WTC11 (cell line): ENCODE data around the gene CACNA1C. TPM values are rescaled to one million over a fixed set of nuclear protein-coding genes. Genes with fewer than 3 reads are reported as not detected.

Experiments
- ATAC-seq: fragments of 200-7000 bp; cut with Tn5 transposase; 2 replicates; pipeline ENCODE4 v1.10.0; 2021; ENCODE audit warnings: mild to moderate bottlenecking, moderate library complexity
- CTCF ChIA-PET: fragments of 300-600 bp; sonication (Branson Sonifier 250); formaldehyde crosslinking; loops from one replicate; lab custom pipeline; 2021; ENCODE audit warnings: antibody characterized with exemption; lab: Charles Lee
- POLR2A ChIA-PET: fragments of 350-600 bp; sonication (Branson Sonifier 250); formaldehyde crosslinking; loops from one replicate; lab custom pipeline; 2021; ENCODE audit warnings: antibody characterized with exemption; lab: Charles Lee
- DNase-seq: peaks from one replicate; pipeline ENCODE4 v3.0.0; 2021; ENCODE audit warnings: low spot score
- H3K27ac Mint-ChIP-seq: 2 replicates; pipeline ENCODE4 v1.8.0; 2021; ENCODE audit warnings: mixed read lengths
- H3K27me3 Mint-ChIP-seq: 2 replicates; pipeline ENCODE4 v1.8.0; 2021; ENCODE audit warnings: low read depth, mild to moderate bottlenecking, moderate library complexity, mixed read lengths
- H3K36me3 Mint-ChIP-seq: 2 replicates; pipeline ENCODE4 v1.8.0; 2021; ENCODE audit warnings: mixed read lengths
- H3K4me1 Mint-ChIP-seq: 2 replicates; pipeline ENCODE4 v1.8.0; 2022; ENCODE audit warnings: mixed read lengths
- H3K4me3 Mint-ChIP-seq: 2 replicates; pipeline ENCODE4 v1.8.0; 2021; ENCODE audit warnings: mild to moderate bottlenecking, moderate library complexity, mixed read lengths
- H3K9me3 Mint-ChIP-seq: 2 replicates; pipeline ENCODE4 v1.8.0; 2021; ENCODE audit warnings: mixed read lengths
- ETV6 ChIP-seq: sonication (generic); formaldehyde crosslinking; IDR thresholded peaks from 2 replicates; pipeline ENCODE4 v1.8.1; 2022; ENCODE audit warnings: mild to moderate bottlenecking, missing genetic modification reagents
- FOXJ3 ChIP-seq: sonication (generic); formaldehyde crosslinking; IDR thresholded peaks from 2 replicates; pipeline ENCODE4 v1.9.0; 2021; ENCODE audit warnings: missing genetic modification reagents, mild to moderate bottlenecking, borderline replicate concordance
- FOXK1 ChIP-seq: sonication (generic); formaldehyde crosslinking; IDR thresholded peaks from 2 replicates; pipeline ENCODE4 v1.8.0; 2022; ENCODE audit warnings: mild to moderate bottlenecking, moderate library complexity, missing genetic modification reagents
- PRRX2 ChIP-seq: fragments of 250-450 bp; sonication (Bioruptor Pico); IDR thresholded peaks from 2 replicates; pipeline ENCODE4 v1.8.0; 2021; ENCODE audit warnings: mild to moderate bottlenecking
- RORB ChIP-seq: fragments of 250-450 bp; sonication (Bioruptor Pico); IDR thresholded peaks from 2 replicates; pipeline ENCODE4 v1.9.0; 2021; ENCODE audit warnings: mild to moderate bottlenecking
- SP1 ChIP-seq: sonication (generic); formaldehyde crosslinking; conservative IDR thresholded peaks from 2 replicates; pipeline ENCODE4 v1.8.1; 2022; ENCODE audit warnings: missing genetic modification reagents
- ZNF671 ChIP-seq: fragments of 250-450 bp; sonication (Bioruptor Pico); IDR thresholded peaks from 2 replicates; pipeline ENCODE4 v1.8.0; 2021; ENCODE audit warnings: mild to moderate bottlenecking
- total RNA-seq: library from RNA; stranded (reverse); gene quantifications from 3 replicates; pipeline ENCODE4 v1.2.3, GENCODE V29; 2021
- TF ChIP-seq, protein P1 (sequence below): sonication (generic); formaldehyde crosslinking; IDR thresholded peaks from 2 replicates; pipeline ENCODE4 v1.8.0; 2022; ENCODE audit warnings: missing genetic modification reagents
- TF ChIP-seq, protein P2 (sequence below): sonication (generic); formaldehyde crosslinking; IDR thresholded peaks from 2 replicates; pipeline ENCODE4 v1.8.1; 2022; ENCODE audit warnings: missing genetic modification reagents, borderline replicate concordance
- TF ChIP-seq, protein P3 (sequence below): sonication (generic); formaldehyde crosslinking; IDR thresholded peaks from 2 replicates; pipeline ENCODE4 v1.8.0; 2023; ENCODE audit warnings: missing genetic modification reagents
- TF ChIP-seq, protein P4 (sequence below): sonication (generic); formaldehyde crosslinking; IDR thresholded peaks from 2 replicates; pipeline ENCODE4 v1.8.0; 2022; ENCODE audit warnings: mild to moderate bottlenecking, missing genetic modification reagents

Gene CACNA1C
- total RNA-seq, 1 experiment from 2014 or later: 1.7 TPM

DNA sequence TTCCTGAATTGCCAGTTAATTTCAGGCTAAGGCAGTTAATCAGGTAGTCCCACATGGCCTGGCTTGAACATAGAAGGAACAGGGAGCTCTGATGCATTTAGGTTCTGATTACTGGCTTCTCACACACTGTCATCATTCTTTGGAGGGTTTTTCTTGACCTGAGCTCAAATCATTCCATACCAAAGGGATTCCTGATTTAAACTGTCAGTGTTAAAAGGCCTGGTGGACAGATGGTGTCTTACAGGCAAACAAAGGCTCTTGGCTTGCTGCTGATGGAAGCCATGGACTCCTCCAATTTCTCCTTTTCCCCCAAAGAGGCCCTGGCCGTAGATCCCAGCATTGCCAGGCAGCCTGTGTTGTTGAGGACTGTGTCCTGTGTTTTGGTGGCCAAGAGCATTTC, 30.2 kb downstream of the CACNA1C start:
- H3K4me1 Mint-ChIP-seq: peaks cover 16% of the 10 kb centered on the region
- POLR2A ChIA-PET: no interaction called here
- no peaks in the 10 kb centered on the region for H3K27me3 Mint-ChIP-seq
- peaks cover 20% of the 10 kb centered on the region for H3K9me3 Mint-ChIP-seq
- CTCF ChIA-PET: interaction anchor here (1.0 to 1.5 kb wide), 2 partner anchors 24 to 26 kb away, joined by 4 to 8 read pairs; no protein-coding TSS in a partner anchor
- no peak overlapping the region for H3K27ac Mint-ChIP-seq
- H3K36me3 Mint-ChIP-seq: peaks cover 8% of the 10 kb centered on the region
- H3K4me3 Mint-ChIP-seq: no peak overlapping the region
- TF ChIP-seq SP1 (no peak), ETV6 (CRISPR knock-in tag) (no peak), RORB (CRISPR knock-in tag) (no peak)
- TF ChIP-seq, protein P1, sequence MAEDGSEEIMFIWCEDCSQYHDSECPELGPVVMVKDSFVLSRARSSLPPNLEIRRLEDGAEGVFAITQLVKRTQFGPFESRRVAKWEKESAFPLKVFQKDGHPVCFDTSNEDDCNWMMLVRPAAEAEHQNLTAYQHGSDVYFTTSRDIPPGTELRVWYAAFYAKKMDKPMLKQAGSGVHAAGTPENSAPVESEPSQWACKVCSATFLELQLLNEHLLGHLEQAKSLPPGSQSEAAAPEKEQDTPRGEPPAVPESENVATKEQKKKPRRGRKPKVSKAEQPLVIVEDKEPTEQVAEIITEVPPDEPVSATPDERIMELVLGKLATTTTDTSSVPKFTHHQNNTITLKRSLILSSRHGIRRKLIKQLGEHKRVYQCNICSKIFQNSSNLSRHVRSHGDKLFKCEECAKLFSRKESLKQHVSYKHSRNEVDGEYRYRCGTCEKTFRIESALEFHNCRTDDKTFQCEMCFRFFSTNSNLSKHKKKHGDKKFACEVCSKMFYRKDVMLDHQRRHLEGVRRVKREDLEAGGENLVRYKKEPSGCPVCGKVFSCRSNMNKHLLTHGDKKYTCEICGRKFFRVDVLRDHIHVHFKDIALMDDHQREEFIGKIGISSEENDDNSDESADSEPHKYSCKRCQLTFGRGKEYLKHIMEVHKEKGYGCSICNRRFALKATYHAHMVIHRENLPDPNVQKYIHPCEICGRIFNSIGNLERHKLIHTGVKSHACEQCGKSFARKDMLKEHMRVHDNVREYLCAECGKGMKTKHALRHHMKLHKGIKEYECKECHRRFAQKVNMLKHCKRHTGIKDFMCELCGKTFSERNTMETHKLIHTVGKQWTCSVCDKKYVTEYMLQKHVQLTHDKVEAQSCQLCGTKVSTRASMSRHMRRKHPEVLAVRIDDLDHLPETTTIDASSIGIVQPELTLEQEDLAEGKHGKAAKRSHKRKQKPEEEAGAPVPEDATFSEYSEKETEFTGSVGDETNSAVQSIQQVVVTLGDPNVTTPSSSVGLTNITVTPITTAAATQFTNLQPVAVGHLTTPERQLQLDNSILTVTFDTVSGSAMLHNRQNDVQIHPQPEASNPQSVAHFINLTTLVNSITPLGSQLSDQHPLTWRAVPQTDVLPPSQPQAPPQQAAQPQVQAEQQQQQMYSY (CRISPR knock-in tag): no peak
- no peak for DNase-seq
- ATAC-seq: no peak

DNA sequence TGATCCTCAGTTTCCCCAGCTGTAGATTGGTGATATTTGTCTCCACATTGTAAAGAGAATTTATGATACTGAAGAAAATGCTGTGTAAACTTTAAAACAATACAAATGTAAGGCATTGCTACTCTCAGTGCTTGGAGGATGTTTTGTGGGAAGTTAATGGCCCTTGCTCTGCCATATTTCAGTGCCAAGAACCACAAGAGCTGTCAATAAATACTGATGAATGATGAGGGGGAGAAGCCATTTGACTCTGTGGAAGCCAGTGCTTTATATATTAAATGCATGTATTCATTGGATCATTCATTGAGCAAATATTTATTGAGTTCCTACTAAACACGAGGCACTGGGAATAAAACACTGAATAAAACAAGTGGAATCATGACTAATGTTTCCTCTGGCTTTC, 30.8 kb downstream of the CACNA1C start:
- Mint-ChIP-seq H3K9me3 (peaks cover 15% of the 10 kb centered on the region), H3K4me3 (no peak overlapping the region)
- TF ChIP-seq, protein P2, sequence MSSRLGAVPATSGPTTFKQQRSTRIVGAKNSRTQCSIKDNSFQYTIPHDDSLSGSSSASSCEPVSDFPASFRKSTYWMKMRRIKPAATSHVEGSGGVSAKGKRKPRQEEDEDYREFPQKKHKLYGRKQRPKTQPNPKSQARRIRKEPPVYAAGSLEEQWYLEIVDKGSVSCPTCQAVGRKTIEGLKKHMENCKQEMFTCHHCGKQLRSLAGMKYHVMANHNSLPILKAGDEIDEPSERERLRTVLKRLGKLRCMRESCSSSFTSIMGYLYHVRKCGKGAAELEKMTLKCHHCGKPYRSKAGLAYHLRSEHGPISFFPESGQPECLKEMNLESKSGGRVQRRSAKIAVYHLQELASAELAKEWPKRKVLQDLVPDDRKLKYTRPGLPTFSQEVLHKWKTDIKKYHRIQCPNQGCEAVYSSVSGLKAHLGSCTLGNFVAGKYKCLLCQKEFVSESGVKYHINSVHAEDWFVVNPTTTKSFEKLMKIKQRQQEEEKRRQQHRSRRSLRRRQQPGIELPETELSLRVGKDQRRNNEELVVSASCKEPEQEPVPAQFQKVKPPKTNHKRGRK (CRISPR knock-in tag): no peak
- TF ChIP-seq, protein P3, sequence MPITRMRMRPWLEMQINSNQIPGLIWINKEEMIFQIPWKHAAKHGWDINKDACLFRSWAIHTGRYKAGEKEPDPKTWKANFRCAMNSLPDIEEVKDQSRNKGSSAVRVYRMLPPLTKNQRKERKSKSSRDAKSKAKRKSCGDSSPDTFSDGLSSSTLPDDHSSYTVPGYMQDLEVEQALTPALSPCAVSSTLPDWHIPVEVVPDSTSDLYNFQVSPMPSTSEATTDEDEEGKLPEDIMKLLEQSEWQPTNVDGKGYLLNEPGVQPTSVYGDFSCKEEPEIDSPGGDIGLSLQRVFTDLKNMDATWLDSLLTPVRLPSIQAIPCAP (CRISPR knock-in tag): no peak
- TF ChIP-seq, all 79 proteins: peak for 0
- peaks cover 8% of the 10 kb centered on the region for H3K36me3 Mint-ChIP-seq
- H3K4me1 Mint-ChIP-seq: peaks cover 16% of the 10 kb centered on the region
- no peak for DNase-seq
- H3K27ac Mint-ChIP-seq: no peak overlapping the region
- CTCF ChIA-PET: interaction anchor here (1.5 kb wide), 1 partner anchor 26 kb away, joined by 8 read pairs; no protein-coding TSS in a partner anchor
- no peak for ATAC-seq
- POLR2A ChIA-PET: no interaction called here
- no peaks in the 10 kb centered on the region for H3K27me3 Mint-ChIP-seq

DNA sequence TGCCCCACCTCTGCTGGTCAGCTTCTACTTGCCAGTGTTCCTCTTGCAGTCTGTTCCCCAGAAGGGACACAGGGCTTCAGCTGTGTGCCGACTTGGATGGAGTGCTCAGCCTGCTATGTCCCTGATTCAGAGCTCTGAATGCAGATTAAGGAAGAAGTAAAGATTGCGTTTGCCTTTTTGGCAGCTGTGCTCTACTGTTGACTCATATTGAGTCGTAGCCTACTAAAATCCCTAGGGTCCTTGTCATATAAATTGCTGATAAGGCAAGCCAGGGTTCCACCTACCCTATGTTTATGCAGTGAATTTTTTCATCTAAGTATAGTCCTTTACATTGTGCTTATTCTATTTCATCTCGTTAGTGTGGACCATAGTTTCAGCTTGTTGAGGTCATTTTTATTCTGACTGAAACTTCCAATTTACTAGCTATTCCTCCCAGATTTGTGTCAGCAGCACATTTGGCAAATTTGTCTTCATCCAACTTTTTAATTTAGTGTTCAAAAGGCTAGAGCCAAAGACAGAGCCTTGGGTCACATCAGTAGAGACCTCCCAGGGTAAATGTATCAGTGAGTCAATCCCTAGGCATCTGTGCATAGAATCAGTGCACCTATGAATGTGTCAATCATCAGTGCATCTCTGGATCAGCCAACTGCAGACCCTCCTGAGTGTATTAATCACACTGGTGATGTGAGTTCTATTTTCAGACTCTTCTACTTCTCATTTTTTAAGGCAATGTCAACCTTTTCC, 31.9 kb downstream of the CACNA1C start:
- no peak for TF ChIP-seq FOXK1 (CRISPR knock-in tag)
- TF ChIP-seq, protein P3 (CRISPR knock-in tag): no peak
- TF ChIP-seq, protein P4, sequence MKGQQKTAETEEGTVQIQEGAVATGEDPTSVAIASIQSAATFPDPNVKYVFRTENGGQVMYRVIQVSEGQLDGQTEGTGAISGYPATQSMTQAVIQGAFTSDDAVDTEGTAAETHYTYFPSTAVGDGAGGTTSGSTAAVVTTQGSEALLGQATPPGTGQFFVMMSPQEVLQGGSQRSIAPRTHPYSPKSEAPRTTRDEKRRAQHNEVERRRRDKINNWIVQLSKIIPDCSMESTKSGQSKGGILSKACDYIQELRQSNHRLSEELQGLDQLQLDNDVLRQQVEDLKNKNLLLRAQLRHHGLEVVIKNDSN: no peak
- no peak for TF ChIP-seq ZNF671 (CRISPR knock-in tag)
- TF ChIP-seq PRRX2: no peak
- TF ChIP-seq FOXJ3 (CRISPR knock-in tag): no peak
- peaks cover 6% of the 10 kb centered on the region; the same call in 1 of the 2 replicates for H3K36me3 Mint-ChIP-seq
- H3K4me3 Mint-ChIP-seq: no peak overlapping the region
- ATAC-seq: no peak
- peaks cover 8% of the 10 kb centered on the region for H3K9me3 Mint-ChIP-seq
- peaks cover 16% of the 10 kb centered on the region for H3K4me1 Mint-ChIP-seq
- no peaks in the 10 kb centered on the region for H3K27me3 Mint-ChIP-seq
- CTCF ChIA-PET: interaction anchor here (0.6 kb wide), 1 partner anchor 154 kb away, joined by 3 read pairs; no protein-coding TSS in a partner anchor
- peak overlapping the region; percentile 33; the same call in 1 of the 2 replicates for H3K27ac Mint-ChIP-seq
- POLR2A ChIA-PET: no interaction called here
- no peak for DNase-seq
